Right atrium auricular region (tissue), 2 donors: ENCODE data around the gene NRROS. TPM values are rescaled to one million over a fixed set of nuclear protein-coding genes. Genes with fewer than 3 reads are reported as not detected.
A peak's percentile ranks its signal among the peaks of the same experiment; 100 is the strongest.

Source experiments
- DNase-seq: peaks from one replicate; pipeline ENCODE4 v3.0.0-alpha.2; 2019; ENCODE audit warnings: low spot score
- H3K27ac ChIP-seq, 2 donors: fragments of 200-600 bp; sonication (generic); 1 replicate in 1 of 2; 2 replicates in 1 of 2; pipeline ENCODE4 v1.5.1; 2016 to 2019
- H3K27me3 ChIP-seq, 2 donors: fragments of 200-600 bp; sonication (generic); one replicate each; pipeline versions ENCODE4 v1.5.1 to v1.6.0; 2017 to 2019
- H3K36me3 ChIP-seq: fragments of 200-600 bp; sonication (generic); one replicate; pipeline ENCODE4 v1.5.1; 2016
- H3K4me1 ChIP-seq, 2 donors: fragments of 200-600 bp; sonication (generic); one replicate each; pipeline versions ENCODE4 v1.5.1 to v1.6.0; 2017 to 2019
- H3K4me3 ChIP-seq, 2 donors: fragments of 200-600 bp; sonication (generic); 1 replicate in 1 of 2; 2 replicates in 1 of 2; pipeline ENCODE4 v1.5.1; 2017 to 2019; ENCODE audit warnings: mild to moderate bottlenecking in 1 of 2, moderate library complexity in 1 of 2
- H3K9me3 ChIP-seq, 2 donors: fragments of 200-600 bp; sonication (generic); one replicate each; pipeline ENCODE4 v1.5.1; 2019
- total RNA-seq, 2 donors: library from RNA; depleted of rRNA; stranded (reverse); fragments of >200 nt; gene quantifications; one replicate each; pipeline ENCODE4 v1.1.0, GENCODE V29; 2016
- TF ChIP-seq, protein P1 (sequence below), 2 donors: fragments of 200-600 bp; sonication (generic); IDR thresholded peaks; one replicate each; pipeline ENCODE4 v1.5.1; 2019; ENCODE audit warnings: antibody characterized with exemption in 2 of 2

Gene NRROS
- total RNA-seq, 2 donors from 2014 or later = 2.4 to 4.8 TPM

DNA sequence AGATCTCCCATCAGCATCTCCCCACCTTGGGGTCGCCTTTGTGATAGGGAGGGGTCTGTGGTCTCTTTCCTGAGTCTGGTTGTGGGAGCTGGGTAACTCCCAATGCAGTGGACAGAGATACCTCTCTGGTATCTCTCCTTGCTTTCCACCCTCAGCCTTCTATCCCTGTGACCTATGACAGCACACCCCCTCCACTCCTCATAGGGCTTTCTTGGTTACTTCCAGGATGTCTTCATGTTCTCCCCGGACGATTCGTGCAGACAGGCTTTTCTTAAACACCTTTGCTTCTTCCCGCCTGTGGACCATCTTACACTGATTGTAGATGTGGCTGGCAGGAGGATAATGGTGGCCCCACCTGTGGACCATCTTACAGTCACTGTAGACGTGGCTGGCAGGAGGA, 14.2 kb upstream of the NRROS start:
- Histone ChIP-seq H3K36me3 (no peaks in the 10 kb centered on the region), H3K9me3 (no peaks in the 10 kb centered on the region), H3K27ac (peak overlapping the region in 1 of 2 donors; percentile 13), H3K4me1 (peaks cover 0 to 2% of the 10 kb centered on the region in 2 donors), H3K4me3 (no peak overlapping the region), H3K27me3 (no peaks in the 10 kb centered on the region)
- TF ChIP-seq, protein P1, sequence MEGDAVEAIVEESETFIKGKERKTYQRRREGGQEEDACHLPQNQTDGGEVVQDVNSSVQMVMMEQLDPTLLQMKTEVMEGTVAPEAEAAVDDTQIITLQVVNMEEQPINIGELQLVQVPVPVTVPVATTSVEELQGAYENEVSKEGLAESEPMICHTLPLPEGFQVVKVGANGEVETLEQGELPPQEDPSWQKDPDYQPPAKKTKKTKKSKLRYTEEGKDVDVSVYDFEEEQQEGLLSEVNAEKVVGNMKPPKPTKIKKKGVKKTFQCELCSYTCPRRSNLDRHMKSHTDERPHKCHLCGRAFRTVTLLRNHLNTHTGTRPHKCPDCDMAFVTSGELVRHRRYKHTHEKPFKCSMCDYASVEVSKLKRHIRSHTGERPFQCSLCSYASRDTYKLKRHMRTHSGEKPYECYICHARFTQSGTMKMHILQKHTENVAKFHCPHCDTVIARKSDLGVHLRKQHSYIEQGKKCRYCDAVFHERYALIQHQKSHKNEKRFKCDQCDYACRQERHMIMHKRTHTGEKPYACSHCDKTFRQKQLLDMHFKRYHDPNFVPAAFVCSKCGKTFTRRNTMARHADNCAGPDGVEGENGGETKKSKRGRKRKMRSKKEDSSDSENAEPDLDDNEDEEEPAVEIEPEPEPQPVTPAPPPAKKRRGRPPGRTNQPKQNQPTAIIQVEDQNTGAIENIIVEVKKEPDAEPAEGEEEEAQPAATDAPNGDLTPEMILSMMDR (IDR thresholded peaks at IDR 0.05) = no peak
- no peak for DNase-seq

DNA sequence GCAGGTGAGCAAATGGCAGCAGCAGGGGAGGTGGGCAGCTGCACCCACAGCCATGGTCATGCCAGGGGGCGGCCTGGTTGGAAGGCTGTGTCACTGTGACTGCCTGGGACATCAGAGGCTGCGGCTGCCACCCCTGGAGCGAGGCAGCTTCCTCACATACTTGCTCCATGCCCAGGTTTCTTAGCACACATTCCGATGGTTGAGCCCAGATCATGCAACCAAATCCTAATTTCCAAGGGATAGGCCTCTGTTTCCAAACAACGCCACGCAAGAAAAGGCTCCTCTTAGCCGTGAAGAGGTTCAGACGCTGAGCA, 11.6 kb upstream of the NRROS start:
- TF ChIP-seq, protein P1 (IDR thresholded peaks at IDR 0.05) = no peak
- H3K4me3 ChIP-seq = no peak overlapping the region
- H3K27ac ChIP-seq = no peak overlapping the region
- H3K36me3 ChIP-seq = no peaks in the 10 kb centered on the region
- no peak for DNase-seq
- H3K9me3 ChIP-seq = no peaks in the 10 kb centered on the region
- no peaks in the 10 kb centered on the region for H3K27me3 ChIP-seq
- H3K4me1 ChIP-seq = peaks cover 0 to 10% of the 10 kb centered on the region in 2 donors

DNA sequence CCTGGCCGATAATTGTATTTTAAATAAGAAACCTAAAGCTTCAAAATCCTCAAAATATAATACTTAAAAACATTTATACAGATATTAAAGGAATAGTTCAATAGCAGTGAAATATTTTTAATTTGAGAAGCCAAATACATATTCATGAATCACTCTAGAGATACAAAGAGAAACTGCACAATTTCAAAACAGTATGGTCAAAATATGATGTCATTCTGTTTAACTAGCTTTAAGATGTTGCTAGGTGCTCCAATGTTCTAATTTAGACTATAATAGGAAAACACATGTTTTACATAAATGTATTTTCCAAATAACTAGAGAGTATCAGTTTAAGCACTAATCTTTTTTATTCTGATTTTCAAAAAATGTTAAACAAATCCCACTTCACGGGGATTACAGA, 10.3 kb upstream of the NRROS start:
- H3K4me1 ChIP-seq = peaks cover 0 to 13% of the 10 kb centered on the region in 2 donors
- H3K9me3 ChIP-seq = no peaks in the 10 kb centered on the region
- H3K27me3 ChIP-seq = no peaks in the 10 kb centered on the region
- H3K4me3 ChIP-seq = no peak overlapping the region
- no peak overlapping the region for H3K27ac ChIP-seq
- DNase-seq = no peak
- TF ChIP-seq, protein P1 (IDR thresholded peaks at IDR 0.05) = no peak
- no peaks in the 10 kb centered on the region for H3K36me3 ChIP-seq

DNA sequence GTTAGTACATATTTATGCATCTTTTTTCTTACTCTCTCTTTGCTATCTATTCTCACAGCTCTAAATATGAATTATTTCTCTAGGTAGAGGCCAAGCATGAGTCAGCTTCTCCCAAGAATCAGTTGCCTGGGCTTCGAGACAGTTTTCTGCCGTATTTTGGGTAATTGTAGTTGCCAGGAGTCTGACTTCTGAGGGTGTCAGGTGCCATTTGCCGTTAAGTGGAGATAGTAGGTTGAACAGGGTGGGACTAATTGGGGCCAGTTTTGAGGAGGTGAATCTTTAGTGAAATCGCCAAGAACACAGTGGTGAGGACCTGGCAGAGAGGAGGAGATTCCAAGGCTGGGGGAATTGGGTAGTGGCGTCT, 7.8 kb upstream of the NRROS start:
- Histone ChIP-seq H3K36me3 (no peaks in the 10 kb centered on the region), H3K4me3 (peak overlapping the region; percentile 45 to 67), H3K9me3 (no peaks in the 10 kb centered on the region), H3K27me3 (no peaks in the 10 kb centered on the region), H3K27ac (peak overlapping the region; percentile 69 to 81), H3K4me1 (peaks cover 0 to 13% of the 10 kb centered on the region in 2 donors)
- TF ChIP-seq, protein P1 (IDR thresholded peaks at IDR 0.05) = no peak
- no peak for DNase-seq

DNA sequence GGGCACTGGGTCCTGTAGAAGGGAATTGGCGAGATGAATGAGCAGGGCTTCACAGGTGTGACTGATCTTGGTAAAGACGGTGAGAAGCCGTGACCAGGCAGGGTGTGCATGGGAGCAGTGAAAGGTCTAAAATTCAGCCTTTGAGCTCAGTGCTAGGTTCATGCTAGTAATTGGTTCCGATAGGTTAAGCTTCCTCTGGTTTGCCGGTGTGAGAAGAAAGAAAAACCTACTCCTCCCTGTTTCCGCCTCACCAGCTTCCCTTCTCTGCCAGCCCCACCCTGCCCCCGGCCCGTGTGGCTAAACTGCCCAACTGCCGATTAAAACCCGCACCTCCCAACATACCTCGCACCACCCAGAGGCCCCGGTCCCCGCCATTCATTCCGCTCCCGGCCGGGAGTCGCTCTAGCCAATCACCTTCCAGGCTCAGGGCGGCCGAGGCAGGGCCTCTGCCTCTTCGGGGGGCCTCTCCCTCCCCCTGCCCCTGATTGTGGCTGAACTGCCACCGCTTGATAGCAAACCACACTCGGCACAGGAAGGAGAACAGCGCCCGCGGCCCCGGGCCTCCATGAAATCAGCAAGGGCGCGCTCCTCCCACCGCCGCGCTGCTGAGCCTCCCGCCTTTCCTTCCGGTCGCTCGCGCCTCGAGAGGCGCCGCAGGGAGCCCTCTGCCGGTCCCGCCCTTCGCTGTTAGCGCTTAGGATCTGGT, 7.3 kb upstream of the NRROS start:
- Histone ChIP-seq H3K36me3 (no peaks in the 10 kb centered on the region), H3K27me3 (no peaks in the 10 kb centered on the region), H3K27ac (peak overlapping the region; percentile 69 to 81), H3K4me1 (peaks cover 0 to 13% of the 10 kb centered on the region in 2 donors), H3K4me3 (peak overlapping the region; percentile 45 to 67), H3K9me3 (no peaks in the 10 kb centered on the region)
- DNase-seq = peak; percentile 74
- TF ChIP-seq, protein P1 (IDR thresholded peaks at IDR 0.05) = peak in 1 of 2 donors; percentile 69
